GM12891 (cell line): ENCODE data around the gene RYR3.

ENCODE experiments used
- DNase-seq: peaks from one replicate; pipeline ENCODE4 v3.0.0; 2011; ENCODE audit warnings: low spot score; ENCODE audit not compliant: insufficient read length
- FAIRE-seq: peaks from 2 replicates; lab custom pipeline; 2011; peaks lifted over from hg19 to GRCh38; lab: Jason Lieb, UNC
- PAX5 ChIP-seq: IDR thresholded peaks from 2 replicates; pipeline ENCODE4 v1.6.1; 2011; ENCODE audit warnings: low read length, moderate library complexity, mild to moderate bottlenecking; ENCODE audit not compliant: insufficient read depth, severe bottlenecking
- POLR2A ChIP-seq: IDR thresholded peaks from 2 replicates; pipeline ENCODE4 v1.6.1; 2011; ENCODE audit warnings: low read depth, low read length, control low read depth
- POLR2AphosphoS5 ChIP-seq: IDR thresholded peaks from 2 replicates; pipeline ENCODE4 v1.6.1; 2011; ENCODE audit warnings: low read depth, low read length, control low read depth
- POU2F2 ChIP-seq: IDR thresholded peaks from 2 replicates; pipeline ENCODE4 v1.6.1; 2011; ENCODE audit warnings: low read depth, mild to moderate bottlenecking, control low read depth, low read length, moderate library complexity
- SPI1 ChIP-seq: IDR thresholded peaks from 2 replicates; pipeline ENCODE4 v1.6.1; 2011; ENCODE audit warnings: low read depth, low read length, control low read depth
- TAF1 ChIP-seq: IDR thresholded peaks from 2 replicates; pipeline ENCODE4 v1.6.1; 2011; ENCODE audit warnings: low read depth, low read length, control low read depth

Gene RYR3

DNA sequence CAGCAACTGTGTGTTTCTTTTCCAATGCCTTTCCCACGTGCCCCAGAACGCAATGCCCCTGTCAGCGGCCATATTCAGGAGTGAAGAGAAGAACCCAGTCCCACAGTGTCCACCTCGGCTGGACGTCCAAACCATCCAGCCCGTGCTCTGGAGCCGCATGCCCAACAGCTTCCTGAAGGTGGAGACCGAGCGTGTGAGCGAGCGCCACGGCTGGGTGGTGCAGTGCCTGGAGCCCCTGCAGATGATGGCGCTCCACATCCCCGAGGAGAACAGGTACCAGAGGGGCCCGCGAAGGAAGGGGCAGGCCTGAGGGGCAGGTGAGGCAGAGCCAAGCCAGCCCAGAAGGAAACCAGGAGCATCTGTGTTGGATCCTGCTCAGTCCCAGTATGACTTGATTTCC lies 349.4 kb downstream of the RYR3 start:
- FAIRE-seq (no peak), DNase-seq (no peak)
- TF ChIP-seq POLR2AphosphoS5 (no peak), SPI1 (no peak), POU2F2 (no peak), TAF1 (no peak), POLR2A (no peak), PAX5 (no peak)

DNA sequence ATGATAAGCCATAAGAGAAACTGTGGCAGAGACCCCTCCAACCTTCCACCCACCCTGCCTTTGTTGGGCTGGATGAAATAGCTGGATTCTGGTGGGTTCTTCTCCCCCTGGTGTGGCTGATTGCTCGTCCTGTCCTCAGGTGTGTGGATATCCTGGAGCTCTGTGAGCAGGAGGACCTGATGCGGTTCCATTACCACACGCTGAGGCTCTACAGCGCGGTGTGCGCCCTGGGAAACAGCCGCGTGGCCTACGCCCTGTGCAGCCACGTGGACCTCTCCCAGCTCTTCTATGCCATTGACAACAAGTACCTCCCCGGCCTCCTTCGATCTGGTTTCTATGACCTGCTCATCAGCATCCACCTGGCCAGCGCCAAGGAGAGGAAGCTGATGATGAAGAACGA lies 351.2 kb downstream of the RYR3 start:
- FAIRE-seq = no peak
- TF ChIP-seq POLR2A (no peak), SPI1 (no peak), TAF1 (no peak), PAX5 (no peak), POLR2AphosphoS5 (no peak), POU2F2 (no peak)
- DNase-seq = no peak

DNA sequence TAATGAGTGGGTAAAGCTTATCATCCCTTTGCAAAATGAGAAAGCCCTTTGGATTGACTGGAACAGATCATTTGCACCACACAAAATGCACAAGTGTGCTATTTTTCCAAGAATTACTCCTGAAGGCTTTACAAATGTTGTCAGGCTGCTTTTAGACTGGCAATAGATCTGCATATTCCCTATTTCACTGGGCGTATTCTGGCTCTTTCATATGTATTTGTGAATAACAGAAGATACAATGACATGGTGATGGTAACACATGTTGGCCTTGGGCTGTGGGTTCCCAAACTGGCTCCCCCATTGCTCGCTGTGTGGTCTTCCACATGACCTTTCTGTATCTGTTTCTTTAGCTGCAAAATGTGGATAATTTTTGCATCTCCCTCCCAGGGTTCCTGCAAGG lies 354.2 kb downstream of the RYR3 start:
- TF ChIP-seq TAF1 = no peak
- TF ChIP-seq POLR2A = no peak
- FAIRE-seq (no peak), DNase-seq (no peak)

GRCh38 chr15:33670567-33670966 lies 359.8 kb downstream of the RYR3 start:
- FAIRE-seq = no peak
- DNase-seq = no peak
- no peak for TF ChIP-seq POU2F2
- no peak for TF ChIP-seq TAF1
- no peak for TF ChIP-seq POLR2AphosphoS5
- no peak for TF ChIP-seq SPI1
- no peak for TF ChIP-seq PAX5
- TF ChIP-seq POLR2A = no peak

DNA sequence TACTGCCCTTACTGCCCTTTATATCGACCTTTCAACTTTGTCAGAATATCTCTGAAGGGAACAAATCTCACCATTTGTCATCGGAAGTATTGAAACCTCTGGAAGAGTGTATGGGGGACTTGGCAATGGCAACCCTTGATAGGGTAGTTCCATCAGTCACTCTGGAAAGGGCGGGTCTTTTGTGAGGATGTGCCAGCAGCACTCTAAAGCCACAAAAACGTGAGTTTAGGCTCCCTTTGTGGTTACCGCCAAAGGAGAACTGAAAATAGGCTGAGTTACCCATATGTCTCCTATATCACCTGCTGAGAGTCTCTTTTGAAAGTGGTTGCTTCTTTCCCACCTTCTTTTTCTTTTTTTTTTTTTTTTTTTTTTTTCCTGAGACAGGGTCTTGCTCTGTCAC lies 360.7 kb downstream of the RYR3 start:
- TF ChIP-seq POLR2AphosphoS5 (no peak), POLR2A (no peak), POU2F2 (no peak), TAF1 (no peak), PAX5 (no peak), SPI1 (peak; percentile 91)
- DNase-seq = peak; percentile 25

DNA sequence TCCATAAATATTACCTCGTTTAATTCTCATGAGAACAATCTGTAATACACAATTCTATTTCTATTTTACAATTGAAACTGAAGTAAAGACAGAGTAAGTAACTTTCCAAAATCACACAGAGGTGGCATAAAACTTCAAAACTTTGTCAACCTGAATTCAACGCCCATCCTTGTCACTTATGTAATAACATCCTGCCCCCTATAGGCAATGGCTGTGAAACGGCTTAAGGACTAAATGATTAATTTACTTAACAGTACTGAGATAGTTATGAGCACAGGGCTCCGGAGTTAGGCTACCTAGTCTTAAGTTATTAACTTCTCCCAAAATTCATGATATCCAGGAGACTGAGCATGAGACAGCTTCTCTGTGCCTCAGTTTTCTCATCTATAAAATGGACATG lies 364.5 kb downstream of the RYR3 start:
- TF ChIP-seq POLR2A (no peak), PAX5 (no peak)
- DNase-seq = no peak
- peak; percentile 71 for FAIRE-seq

More for the DNA sequence above, 360.7 kb downstream of the RYR3 start:
- FAIRE-seq = peak; percentile 65

- FAIRE-seq = no peak
- no peak for TF ChIP-seq POLR2A
- TF ChIP-seq POU2F2 = no peak
- TF ChIP-seq POLR2AphosphoS5 = no peak
- no peak for DNase-seq
These were observed 366.6 kb downstream of the RYR3 start for GRCh38 chr15:33677238-33677830.

DNA sequence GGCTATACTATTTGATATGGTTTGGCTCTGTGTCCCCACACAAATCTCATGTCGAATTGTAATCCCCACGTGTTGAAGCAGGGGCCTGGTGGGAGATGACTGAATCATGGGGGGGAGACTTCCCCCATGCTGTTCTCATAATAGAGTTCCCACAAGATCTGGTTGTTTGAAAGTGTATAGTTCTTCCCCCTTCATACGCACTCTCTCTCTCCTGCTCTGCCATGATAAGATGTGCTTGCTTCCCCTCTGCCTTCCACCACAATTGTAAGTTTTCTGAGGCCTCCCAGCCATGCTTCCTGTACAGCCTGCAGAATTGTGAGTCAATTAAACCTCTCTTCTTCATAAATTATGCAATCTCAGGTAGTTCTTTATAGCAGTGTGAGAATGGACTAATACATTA lies 367.4 kb downstream of the RYR3 start:
- no peak for TF ChIP-seq POLR2A
- no peak for TF ChIP-seq TAF1
- no peak for TF ChIP-seq PAX5
- TF ChIP-seq POU2F2 = no peak
- no peak for TF ChIP-seq POLR2AphosphoS5
- TF ChIP-seq SPI1 = no peak
- DNase-seq (no peak), FAIRE-seq (no peak)

GRCh38 chr15:33678602-33679001 lies 367.8 kb downstream of the RYR3 start:
- TF ChIP-seq PAX5 (no peak), POLR2AphosphoS5 (no peak), SPI1 (no peak), TAF1 (no peak), POLR2A (no peak), POU2F2 (no peak)
- FAIRE-seq (no peak), DNase-seq (no peak)

DNA sequence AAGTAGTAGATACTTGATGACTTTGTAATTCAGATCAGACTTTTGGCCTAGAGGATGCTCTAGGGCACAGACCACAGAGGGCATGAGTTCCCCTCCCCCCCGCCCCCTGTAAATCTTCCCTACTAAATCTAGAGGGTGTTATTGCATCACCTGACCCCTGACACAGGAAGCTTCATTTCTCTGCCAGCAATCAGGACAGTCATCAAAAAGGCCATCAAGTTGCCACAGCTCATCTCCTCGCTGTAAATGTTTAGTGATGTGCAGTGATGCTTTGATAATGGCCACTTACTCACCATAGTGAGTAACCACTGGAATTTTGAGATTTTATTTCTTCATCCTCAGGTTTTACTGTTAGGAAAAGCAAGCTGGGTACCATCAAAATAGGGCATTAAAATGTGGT lies 368.3 kb downstream of the RYR3 start:
- DNase-seq = no peak
- no peak for FAIRE-seq

GRCh38 chr15:33680336-33680735 lies 369.6 kb downstream of the RYR3 start:
- TF ChIP-seq POLR2A (no peak), PAX5 (no peak), SPI1 (no peak), POU2F2 (no peak), POLR2AphosphoS5 (no peak), TAF1 (no peak)
- FAIRE-seq (no peak), DNase-seq (no peak)

More for the DNA sequence above, 368.3 kb downstream of the RYR3 start:
- no peak for TF ChIP-seq TAF1
- TF ChIP-seq POLR2A = no peak
- no peak for TF ChIP-seq PAX5
- TF ChIP-seq SPI1 = no peak
- no peak for TF ChIP-seq POLR2AphosphoS5
- TF ChIP-seq POU2F2 = no peak
